ENCODE results near the gene ZNF341.

ZNF341 gene

GRCh38 chr20:33820362-33820761, 88.6 kb downstream of the ZNF341 start:
- FAIRE-seq (no peak), DNase-seq (ENCODE audit: insufficient read length, low spot score) (no peak)

DNA sequence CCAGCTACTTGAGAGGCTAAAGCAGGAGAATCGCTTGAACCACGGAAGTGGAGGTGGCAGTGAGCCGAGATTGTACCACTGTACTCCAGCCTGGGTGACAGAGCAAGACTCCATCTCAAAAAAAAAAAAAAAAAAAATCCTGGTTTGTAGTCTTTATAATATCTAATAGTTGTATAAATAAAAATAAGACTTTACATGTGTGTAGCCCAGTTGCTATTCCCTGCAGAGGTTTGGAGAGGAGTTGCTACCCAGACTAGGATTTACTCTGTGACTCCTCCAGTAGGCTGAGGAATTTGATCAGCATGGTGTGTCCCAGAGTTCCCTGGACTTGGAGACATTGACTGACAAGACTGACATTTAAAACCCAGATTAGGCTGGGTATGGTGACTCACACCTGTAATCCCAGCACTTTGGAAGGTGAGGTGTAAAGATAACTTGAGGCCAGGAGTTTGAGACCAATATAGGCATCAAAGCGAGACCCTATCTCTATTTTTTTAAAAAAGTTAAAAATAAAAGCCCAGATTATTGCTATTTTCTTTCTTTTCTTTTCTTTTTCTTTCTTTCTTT, 89.6 kb downstream of the ZNF341 start:
- DNase-seq (ENCODE audit: insufficient read length, low spot score) (no peak), FAIRE-seq (no peak)

- DNase-seq (ENCODE audit: insufficient read length, low spot score) = no peak
- no peak for FAIRE-seq
These were observed 90.6 kb downstream of the ZNF341 start for GRCh38 chr20:33822423-33822822.

DNA sequence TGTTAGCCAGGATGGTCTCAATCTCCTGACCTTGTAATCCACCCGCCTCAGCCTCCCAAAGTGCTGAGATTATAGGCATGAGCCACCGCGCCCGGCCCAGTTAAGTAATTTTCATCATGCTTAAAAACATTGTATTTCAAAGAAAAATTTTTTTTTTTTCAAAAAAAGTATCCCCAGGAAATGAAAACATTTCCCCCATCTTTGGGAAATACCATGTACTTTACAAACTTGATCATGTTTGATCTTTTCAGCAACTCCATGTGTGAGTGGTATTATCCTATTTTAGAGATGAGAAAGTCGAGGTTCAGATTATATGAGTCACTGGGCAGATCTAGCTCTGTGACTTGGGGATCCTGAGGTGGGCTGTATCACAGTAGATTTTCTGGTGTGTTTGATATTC, 91.2 kb downstream of the ZNF341 start:
- no peak for DNase-seq (ENCODE audit: insufficient read length, low spot score)
- FAIRE-seq = no peak

DNA sequence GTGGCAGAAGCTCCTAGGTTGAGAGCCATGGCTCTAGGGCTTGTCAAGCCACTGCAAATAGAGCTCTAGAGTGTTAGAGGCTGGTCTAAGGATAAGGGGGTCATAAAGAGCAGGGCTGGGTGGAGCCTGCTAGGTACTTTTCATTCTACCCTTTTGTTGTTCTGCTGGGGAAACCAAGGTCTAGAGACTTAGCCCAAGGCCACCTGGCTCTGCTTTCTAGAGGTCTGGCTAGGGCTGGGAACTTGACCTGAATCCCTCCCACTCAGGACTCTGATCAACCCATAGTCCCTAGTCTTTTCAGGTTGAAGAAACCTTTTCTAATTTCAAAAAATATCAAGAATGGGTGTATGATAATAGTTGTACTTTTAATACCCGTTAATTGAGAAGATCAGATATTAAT, 93.1 kb downstream of the ZNF341 start:
- no peak for FAIRE-seq
- DNase-seq (ENCODE audit: insufficient read length, low spot score) = no peak

DNA sequence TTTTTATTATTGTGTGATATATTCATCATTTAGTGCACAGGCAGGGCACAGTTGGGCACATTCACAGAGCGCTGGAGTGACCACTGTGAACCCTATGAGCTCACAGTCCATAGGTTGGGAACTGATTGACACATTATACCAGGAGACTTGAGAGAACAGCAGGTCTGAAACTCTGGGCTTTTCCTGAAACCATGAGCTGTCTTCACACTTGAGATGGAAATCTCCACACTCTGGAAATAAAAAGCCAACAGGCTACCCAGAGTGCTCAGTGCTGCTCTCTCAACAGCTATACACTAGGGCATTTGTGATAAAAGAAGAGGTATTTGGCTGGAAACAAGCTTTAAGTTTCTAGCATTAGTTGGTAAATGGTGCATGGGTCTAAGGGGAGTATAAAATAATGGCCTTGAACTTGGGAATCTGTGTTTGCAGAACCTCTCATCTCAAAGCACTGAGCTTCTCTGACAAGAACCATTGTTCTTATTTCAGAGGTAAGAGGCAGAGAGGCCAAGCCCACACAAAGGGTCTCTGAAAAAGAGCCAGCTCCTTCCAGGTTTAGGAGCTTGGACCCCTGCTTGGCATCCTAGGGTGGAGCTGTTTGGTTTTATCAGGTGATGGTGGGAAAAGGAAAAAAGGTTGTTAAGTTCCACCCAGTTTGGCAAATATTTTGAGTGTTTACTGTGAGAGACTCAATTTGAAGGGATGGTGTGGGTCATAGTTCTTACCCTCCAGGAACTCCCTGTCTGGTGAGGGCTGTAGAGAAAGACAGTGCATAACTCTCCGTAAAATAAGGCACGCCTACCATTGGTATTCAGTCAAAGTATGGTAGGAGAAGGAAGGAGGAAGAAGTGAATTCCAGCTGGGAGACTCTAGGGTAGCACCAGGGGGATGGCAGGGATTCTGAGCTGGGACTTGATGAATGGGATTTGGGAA, 93.8 kb downstream of the ZNF341 start:
- no peak for DNase-seq (ENCODE audit: insufficient read length, low spot score)
- no peak for FAIRE-seq

GRCh38 chr20:33826270-33826897, 94.6 kb downstream of the ZNF341 start:
- DNase-seq (ENCODE audit: insufficient read length, low spot score) (no peak), FAIRE-seq (no peak)

GRCh38 chr20:33827109-33827508, 95.3 kb downstream of the ZNF341 start:
- no peak for FAIRE-seq
- no peak for DNase-seq (ENCODE audit: insufficient read length, low spot score)

- DNase-seq (ENCODE audit: insufficient read length, low spot score) = no peak
- FAIRE-seq = no peak
These were observed 96.0 kb downstream of the ZNF341 start for GRCh38 chr20:33827634-33828325.

GRCh38 chr20:33828326-33828844, 96.6 kb downstream of the ZNF341 start:
- DNase-seq (ENCODE audit: insufficient read length, low spot score) (no peak), FAIRE-seq (no peak)

GRCh38 chr20:33828967-33829560, 97.3 kb downstream of the ZNF341 start:
- FAIRE-seq (no peak), DNase-seq (ENCODE audit: insufficient read length, low spot score) (no peak)

GRCh38 chr20:33829636-33830035, 97.8 kb downstream of the ZNF341 start:
- DNase-seq (ENCODE audit: insufficient read length, low spot score) (no peak), FAIRE-seq (no peak)

DNA sequence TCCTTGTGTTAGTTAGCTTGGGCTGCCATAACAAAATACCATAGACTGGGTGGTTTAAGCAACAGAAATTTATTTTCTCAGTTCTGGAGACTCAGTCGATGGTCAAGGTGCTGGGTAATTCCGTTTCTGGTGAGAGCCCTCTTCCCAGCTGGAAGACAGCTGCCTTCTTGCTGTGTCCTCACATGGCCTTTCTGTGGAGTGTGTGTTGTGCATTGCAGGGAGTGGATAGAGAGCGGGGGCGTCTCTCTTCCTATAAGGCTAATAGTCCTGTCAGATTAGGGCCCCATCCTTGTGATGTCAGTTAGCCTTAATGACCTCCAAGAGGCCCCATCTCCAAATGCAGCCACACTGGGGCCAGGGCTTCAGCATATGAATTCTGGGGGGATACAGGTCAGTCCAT, 98.6 kb downstream of the ZNF341 start:
- no peak for DNase-seq (ENCODE audit: insufficient read length, low spot score)
- FAIRE-seq = no peak

DNA sequence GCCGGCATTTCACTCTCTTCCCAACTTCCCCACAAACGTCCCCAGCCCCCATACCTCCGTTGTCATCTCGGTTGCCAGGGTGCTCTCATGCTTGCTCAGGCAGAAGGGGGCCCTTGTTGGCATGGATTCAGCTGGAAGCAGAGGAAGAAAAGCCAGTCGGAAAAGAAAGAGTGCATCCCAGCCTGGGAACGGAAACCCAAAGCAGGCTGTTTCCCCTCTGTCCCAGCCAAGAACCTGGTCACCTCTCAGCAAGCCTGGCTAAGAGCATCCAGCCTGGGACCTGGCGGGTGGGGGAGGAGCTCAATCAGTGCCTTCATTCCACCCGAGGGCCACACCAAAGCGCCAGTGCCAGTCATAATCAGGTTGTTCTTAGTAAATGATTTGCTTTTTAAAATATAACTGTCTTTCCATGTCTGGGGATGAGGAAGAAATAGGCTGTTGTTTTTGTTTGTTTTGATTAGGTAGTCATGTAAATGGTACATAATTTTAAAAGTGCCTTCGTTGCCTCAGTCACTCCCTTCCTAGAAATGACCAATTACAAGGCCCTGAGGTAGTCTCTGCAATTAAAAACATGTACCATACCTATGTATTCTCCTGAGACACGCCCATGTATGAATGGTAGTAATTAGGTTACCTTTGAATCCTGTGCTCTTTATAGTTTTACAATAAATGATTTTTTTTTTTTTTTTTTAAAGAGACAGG, 100.5 kb downstream of the ZNF341 start:
- FAIRE-seq = no peak
- DNase-seq (ENCODE audit: insufficient read length, low spot score) = no peak

DNA sequence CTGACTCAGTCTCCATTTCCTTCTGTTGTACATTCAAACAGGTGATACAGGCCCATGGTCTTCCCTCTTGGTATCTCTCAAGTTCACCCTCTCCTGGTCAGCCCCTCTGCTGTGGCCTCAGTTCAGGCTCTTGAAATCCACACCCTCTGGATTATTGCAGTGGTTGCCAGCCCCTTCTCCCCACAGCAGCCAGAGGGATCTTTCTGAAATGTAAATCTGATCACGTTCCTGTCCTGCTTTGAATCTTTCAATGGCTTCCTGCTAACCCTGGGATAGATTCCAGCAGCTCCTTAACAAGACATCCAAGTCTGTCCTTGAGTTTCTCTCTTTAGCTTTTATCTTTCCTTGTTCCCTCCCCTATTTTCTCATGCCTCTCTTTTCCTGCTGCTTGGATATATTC, 101.5 kb downstream of the ZNF341 start:
- no peak for DNase-seq (ENCODE audit: insufficient read length, low spot score)
- FAIRE-seq = no peak

GRCh38 chr20:33835615-33836172, 103.9 kb downstream of the ZNF341 start:
- no peak for DNase-seq (ENCODE audit: insufficient read length, low spot score)
- FAIRE-seq = no peak

- FAIRE-seq (no peak), DNase-seq (ENCODE audit: insufficient read length, low spot score) (no peak)
These were observed 104.5 kb downstream of the ZNF341 start for GRCh38 chr20:33836277-33836676.

DNA sequence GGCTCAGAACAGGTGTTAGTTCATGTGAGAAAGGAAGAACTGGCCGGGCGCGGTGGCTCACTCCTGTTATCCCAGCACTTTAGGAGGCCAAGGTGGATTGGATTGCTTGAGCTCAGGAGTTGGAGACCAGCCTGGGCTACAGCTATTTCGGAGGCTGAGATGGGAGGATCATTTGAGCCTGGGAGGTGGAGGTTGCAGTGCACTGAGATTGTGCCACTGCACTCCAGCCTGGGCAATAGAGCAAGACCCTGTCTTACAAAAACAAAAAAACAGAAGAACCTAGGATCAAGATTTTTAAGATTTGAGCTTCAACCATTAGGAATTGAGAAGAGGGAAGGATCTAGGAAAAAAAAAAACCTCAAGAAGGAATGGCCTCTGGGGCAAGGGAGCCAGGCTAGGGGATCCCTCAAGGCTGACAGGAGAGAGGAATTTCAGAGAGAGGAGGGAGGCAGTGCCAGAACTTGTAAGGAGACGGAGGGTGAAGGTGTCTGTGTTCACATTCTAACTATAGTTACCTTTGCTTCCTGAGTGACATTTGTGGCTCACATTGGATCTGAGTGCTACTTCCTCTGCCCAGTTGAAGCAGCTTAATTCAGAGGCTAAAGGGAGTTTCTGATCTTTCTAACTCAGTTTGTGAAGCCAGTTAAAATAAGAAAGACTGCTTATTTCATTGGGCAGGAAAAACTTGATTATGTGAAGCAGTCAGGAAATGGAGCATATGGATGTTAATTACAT, 105.5 kb downstream of the ZNF341 start:
- FAIRE-seq (no peak), DNase-seq (ENCODE audit: insufficient read length, low spot score) (no peak)
